ENCODE data around the gene FNIP1.
"Not testable (repeated sequence)": the region's sequence is repeated elsewhere in the genome, so short reads cannot be mapped to it uniquely, and the experiment has no call there.

The FNIP1 gene

DNA sequence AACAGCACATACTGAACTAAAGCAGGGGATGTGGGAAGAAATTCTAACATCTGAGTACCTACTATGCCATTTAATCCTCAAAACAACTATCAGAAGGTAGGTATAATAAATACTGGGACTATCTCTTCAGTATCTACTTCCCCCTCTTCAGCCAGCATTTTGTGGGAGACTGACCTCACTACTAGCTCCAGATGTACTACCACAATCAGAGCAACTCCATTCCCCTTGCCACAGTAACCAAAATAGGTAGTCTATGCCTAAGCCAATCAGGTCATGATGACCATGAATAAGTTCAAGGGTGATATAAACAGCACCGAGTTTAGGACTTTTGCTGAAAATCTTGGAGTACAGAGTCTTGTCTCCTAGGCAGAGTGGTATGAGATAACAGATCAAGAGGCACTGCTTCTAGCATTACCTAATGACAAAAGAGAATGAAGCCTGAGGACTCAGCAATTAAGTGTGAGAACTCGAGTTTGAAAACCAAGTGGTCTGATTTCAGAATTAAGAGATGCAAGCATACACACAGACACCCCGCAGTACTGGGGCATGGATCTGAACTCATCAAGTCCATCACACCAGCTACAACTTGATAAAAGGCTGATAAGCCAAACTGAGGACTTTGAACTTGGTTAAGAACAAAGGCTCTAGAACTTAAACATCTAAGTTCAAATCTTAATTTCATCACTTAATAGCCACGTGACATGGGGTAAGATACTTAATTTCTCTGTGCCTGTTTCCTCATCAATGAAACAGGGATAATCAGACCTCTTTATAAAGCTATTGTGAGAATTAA, 9.7 kb downstream of the FNIP1 start:
- no peak for DNase-seq

DNA sequence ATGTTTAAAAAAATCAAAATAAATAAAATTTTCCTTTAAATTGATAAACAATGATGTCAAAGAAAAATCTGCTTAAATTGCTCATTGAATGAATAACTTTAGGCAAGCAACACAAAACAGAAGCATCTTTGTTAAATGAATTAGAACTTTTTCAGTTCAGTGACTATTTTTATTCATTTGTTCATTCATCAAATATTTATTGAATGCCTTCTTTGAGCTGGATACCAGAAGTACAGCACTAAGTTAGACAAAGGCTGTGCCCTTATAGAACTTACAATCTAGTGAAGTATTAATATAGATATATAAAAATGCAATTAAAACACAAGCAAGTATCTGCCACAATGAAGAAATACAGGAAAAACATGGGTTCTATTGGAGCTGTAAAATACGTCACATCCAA, 10.8 kb downstream of the FNIP1 start:
- no peak for DNase-seq

DNA sequence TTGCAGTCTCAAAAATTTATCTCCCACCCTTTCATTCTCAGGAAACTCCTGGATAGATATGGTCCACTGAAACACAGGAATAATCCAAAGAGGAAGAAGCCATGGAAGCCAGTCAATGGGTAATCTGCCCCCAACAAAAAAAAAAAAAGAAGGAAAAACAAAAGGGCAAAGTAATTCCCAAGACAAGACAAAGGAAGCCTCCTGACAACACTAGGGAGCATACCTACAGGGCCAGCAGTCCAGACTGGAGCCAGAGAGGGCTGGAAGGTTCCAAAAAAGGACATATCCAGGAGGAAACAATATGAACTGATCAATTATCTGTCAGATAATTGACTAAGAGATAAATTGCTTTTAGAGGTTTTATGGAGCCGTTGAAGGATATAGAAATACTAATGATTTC, 12.9 kb downstream of the FNIP1 start:
- DNase-seq = no peak

DNA sequence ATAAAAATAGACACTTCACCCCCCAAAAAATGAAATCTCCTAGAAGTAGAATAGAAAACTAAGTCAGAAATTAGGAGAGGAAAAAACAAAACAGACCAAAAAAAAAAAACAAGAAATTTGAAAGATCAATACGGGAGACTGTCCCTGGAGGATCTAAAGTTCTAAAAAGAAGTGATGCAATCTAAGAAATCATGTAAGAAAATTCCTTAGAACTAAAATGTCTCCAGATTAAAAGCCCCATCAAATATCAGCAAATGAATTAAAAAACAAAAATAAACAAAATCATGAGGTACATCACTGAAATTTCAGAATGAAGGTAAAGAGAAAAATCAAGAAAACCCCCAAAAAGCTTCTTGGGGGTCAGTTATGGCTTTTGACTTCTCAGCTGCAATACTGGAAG, 13.5 kb downstream of the FNIP1 start:
- DNase-seq = no peak

DNA sequence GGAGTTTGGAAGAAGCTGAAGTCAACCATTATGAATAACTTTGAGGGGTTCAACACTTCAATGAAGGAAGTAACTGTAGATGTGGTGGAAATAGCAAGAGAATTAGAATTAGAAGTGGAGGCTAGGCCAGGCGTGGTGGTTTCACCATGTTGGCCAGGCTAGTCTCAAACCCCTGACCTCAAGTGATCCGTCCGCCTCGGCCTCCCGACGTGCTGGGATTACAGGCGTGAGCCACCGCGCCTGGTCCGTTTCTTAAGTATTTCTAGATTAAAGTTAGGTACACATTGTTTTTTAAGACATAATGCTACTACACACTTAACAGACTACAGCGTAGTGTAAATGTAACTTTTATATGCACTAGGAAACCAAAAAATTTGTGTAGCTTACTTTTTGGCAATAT, 14.1 kb downstream of the FNIP1 start:
- no peak for DNase-seq

DNA sequence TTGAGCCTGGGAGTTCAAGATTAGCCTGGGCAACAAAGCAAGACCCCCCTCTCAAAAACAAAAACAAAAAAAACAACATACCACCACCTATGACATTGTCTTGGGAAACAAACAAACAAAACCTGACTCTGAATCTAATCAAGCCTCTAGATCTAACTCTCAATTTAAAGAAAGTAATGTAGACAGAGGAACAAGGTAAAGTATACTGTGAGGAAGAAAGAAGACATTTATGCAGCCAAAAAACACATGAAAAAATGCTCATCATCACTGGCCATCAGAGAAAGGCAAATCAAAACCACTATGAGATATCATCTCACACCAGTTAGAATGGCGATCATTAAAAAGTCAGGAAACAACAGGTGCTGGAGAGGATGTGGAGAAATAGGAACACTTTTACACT, 18.7 kb downstream of the FNIP1 start:
- DNase-seq = not testable (repeated sequence)

DNA sequence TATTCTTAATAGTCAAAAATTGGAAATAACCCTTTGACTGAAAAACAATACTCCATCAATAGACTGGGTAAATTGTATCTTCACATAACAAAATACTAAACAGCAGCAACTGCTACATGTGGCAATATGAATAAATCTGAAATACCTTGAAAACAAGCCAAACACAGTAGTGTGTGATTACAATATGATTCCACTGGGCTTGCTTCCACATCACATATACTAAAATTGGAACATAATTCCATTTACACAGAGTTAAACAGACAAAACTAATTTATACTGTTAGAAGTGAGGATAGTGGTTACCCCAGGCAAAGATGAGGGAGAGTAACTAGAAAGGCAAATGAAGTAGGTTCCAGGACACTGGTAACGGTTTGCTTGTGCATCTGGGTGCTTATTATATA, 20.4 kb downstream of the FNIP1 start:
- DNase-seq = no peak

DNA sequence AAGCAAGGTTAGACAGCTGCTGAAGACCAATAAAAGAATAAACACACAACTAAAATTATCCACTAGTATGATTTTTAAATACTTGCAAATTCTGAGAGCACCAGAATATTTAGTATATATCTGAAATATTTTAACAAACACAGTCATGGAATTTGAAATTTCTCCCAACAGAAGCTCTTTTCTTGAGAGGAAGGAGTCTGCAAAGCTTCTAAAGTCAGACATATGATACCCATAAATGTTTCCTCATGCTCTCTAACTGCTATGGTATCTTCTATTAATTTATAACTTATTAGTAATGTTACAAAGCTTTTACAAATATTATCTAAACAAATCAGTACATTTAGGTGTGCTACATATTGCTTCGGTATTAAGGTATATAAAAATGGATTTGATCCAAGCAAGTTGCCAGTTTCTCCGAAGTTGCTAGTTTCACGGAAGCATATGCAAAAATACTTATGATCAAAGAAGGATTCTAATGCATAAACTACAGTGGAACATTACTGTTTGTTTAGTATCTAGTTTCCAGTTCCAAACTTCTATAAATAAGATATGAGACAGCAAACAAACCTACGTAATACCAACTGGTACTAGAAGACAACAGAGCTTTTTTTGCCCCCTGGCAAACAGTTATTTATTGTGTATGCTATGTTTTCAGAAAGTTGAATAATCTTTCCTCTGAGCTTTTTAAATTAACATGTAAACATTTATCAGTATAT, 22.0 kb downstream of the FNIP1 start:
- DNase-seq = no peak

DNA sequence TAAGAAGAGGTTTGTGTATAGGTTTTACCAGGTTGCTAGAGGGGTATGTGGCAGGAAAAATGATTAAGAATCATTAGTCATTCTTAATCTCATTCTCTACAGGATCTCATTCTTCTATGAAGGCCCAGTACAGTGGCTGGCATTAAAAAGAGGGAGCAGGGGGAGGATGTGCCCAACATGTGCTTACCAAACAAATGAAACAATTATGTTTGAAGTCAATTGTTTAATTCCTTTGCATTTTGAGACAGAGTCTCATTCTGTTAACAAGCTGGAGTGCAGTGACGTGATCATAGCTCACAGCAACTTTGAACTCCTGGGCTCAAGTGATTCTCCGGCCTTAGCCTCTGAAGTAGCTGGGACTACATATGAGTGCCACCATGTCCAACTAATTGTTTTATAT, 23.0 kb downstream of the FNIP1 start:
- no peak for DNase-seq

DNA sequence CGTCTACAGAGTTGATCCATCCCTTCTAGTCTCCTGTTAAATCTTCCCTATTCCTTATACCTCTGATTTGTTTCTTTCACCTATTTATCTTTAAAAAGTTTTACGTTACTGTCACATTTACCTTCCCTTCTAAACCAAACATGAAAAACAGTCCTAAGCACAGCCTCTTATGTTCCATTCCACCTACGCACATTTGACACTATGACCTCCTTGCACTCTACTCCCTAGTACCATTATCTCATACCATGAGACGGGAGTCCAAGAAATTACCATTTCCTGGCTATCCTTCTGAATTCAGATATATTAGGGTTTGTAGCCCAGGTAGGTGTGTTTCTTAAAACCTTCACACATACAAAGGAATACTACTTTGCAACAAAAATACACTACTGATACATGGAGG, 25.1 kb downstream of the FNIP1 start:
- no peak for DNase-seq

DNA sequence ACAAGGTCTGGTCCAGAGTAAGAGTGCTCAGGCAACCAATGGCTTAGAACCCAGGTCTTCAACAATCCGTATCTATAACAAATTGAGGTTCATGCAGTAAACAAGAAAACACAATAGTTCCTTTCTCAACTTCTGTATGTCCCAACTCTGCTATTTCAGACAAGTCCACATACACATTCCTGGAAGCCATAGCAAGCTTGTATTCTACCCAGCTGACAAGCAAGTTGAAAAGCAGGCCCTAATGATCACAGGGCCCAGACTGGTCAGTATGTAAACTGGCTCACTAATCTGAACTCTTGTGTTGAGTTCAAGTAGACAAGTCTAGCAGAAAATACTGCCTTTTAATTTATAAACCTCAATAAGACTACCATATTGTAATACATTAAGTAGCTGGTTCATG, 26.9 kb downstream of the FNIP1 start:
- no peak for DNase-seq

DNA sequence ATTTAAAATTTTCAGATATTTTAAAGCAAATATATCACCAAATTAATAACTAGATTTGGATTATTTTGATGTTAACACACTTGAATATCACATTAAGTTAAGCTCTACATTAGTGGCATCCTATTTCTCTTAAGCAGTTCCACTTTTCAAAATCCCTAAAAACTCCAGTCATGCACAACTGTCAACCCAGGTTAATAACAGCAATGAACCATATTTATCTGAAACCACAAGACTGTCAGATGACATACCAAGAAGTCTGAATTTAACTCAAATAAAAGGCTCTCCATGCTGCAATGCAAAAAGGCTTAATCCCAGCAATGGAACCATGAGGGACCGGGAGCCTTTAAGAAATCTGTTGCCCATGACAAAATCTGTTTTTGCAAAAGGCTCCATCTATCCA, 27.5 kb downstream of the FNIP1 start:
- no peak for DNase-seq

DNA sequence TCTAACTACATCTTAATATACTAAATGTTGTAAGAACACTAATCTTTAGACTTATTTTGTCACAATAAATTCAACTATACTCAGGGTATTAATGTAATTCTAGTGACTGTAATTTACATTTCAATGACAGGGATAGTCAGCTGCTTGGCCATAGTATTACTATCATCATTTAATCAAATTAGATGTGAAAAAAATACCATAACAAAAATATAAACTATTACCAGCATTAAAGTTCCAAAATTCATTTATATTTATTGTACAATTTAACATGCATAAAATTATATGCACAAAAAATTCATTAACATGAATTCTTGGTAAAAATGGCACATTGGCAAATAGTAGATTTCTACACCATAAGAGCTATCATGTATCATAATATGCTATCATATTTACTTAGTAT, 28.9 kb downstream of the FNIP1 start:
- no peak for DNase-seq

DNA sequence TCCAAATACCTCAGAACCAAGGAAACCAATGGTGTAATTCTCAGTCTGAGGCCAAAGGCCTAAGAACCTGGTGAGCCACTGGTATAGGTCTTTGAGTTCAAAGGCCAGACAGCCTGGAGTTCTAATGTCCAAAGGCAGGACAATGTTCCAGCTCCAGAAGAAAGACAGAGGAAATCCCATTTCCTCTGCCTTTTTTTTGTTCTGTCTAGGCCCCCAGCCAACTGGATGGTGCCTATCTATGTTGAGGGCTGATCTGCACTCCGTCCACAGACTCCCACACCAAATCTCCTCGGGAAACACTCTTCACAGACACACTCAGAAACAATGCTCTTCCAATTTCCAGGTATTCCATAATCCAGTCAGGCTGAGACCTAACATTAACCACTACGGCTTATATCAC, 30.1 kb downstream of the FNIP1 start:
- no peak for DNase-seq

DNA sequence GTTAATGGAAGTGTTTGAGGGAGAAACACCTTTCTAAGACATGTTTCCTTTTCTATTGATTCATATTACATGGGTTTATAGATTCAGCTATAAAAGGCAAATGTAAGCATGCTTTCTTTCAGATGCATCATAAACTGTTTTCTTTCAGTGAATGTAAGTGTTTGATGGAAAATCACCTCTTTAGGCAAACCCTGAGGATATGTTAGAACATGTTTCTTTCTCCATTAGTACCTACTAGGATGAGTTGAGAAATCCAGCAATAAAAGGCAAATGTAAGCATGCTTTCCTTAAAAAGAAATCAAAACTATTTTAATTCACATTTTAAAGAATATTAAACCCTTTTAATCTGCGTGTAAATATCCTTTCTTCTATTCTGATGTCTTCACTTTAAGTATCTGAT, 31.6 kb downstream of the FNIP1 start:
- no peak for DNase-seq

DNA sequence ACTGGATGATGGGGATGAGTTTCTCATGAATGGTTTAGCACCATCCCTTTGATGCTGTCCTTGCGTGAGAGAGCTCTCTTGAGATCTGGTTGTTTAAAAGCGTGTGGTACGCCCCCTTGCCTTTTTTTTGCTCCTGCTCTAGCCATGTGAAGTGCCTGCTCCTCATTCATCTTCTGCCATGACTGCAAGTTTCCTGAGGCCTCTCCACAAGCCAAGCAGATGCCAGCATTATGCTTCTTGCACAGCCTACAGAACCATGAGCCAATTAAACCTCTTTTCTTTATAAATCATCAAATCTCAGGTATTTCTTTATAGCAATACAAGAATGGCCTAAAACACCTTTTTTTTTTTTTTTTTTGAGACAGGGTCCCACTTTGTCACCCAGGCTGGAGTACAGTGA, 32.8 kb downstream of the FNIP1 start:
- no peak for DNase-seq

DNA sequence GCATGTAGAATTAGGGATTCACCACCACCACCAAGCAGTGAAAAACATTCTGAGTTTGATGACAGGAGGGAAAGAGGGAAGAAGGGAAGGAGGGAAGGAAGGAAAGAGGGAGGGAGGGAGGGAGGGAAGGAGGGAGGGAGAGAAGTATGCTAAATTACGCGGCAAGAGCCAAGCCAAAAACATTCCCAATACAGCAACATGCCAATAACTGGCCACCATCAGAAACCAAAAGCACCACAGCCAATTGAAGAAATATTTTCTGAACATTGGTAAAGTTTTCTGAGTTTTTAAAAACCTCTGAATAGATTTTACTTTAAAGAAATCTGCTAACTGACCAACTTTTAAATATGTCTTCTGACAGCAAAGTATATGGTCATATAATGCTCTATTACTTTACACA, 36.0 kb downstream of the FNIP1 start:
- no peak for DNase-seq

DNA sequence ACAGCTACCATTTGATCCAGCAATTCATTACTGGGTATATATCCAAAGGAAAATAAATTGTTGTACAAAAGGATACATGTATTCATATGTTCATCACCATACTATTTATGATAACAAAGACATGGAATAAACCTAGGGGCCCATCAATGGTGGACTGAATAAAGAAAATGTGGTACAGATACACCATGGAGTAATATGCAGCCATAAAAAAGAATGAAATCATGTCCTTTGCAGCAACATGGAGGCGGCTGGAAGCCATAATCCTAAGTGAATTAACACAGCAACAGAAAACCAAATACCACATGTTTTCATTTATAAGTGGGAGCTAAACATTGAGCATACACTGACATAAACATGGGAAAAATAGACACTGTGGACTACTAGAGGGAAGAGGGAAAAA, 37.1 kb downstream of the FNIP1 start:
- no peak for DNase-seq

DNA sequence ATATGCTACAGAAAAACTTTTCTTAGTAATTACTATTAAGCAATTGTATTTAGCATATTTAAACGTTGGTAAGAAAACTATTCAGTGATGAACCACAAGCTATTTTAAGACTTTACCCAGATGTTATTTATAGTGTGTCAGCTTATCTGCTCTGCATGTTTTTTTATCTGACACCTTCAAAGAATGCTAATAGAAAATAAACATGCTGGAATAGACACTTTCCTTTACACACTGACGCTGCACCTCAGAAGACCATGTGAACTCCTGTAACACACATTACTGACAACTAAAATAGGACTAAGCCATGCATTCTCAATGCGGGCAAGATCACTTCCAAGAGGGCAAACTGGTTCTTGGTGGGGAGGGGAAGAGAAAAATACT, 38.3 kb downstream of the FNIP1 start:
- no peak for DNase-seq

DNA sequence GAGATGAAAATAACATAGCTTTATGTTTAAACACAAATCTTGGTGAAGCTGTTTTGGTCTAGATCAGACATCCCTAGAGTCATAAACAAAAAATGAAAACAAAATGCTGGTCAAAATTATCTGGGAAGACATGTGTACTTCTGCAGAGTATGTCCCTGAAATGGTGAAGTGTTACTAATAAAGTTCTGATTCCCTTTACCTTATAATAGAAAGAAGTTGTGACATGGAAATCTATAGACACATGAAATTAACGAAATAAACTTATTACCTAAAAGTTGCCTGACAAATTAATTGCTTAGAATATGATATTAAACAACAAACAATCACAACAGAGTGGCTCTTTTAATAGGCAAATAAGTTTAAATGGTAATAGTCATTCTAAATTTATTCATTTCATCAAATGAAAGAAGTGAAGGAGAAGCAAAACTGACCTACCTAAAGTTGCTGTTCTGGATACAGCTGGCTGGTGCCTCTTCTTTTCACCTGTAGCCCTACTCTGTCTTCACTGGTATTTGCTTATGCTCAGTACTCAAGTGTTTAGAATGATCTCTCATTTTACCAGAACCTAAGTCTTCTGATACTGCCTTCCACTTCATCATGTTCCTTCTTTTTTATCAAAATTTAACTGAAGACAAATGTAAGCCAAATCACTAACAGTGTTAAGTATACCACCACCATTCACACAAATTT, 38.8 kb downstream of the FNIP1 start:
- DNase-seq = no peak

DNA sequence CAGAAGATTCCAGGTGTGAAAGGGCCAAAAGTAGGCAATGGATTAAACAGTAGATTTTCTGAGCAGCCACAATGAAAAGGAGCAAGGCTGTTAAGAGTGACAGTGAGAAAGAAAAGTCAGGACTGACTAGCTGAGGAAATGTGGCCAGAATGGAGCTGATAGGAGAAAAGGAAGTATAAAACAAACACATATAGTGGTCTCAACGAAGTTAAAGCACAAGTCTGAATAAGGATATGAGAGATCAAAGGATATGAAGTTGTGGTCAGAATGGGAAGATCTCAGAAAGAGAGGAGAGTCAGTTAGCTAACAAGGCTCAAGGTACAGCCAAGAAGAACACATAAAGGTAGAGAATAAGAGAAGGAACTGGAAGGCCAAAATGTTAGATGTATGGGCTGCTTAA, 39.9 kb downstream of the FNIP1 start:
- no peak for DNase-seq

DNA sequence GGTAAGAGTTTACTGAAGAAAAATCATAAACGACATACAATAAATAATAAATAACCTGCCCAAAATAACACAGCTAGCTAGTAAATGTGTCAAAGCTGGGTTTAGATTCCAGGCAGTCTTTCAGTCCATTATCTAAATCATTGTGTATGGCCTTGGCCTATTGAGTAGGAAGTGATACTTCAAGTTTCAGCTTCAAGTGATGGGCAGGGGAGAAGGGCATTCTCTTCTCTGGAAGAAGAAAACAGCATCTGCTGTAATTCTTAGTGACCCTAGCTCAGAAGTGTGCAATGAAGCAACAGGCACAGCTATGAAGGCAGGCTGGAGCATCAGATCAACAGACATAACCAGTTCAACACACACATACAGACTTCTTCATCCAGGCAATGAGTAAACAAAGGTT, 42.5 kb downstream of the FNIP1 start:
- no peak for DNase-seq

DNA sequence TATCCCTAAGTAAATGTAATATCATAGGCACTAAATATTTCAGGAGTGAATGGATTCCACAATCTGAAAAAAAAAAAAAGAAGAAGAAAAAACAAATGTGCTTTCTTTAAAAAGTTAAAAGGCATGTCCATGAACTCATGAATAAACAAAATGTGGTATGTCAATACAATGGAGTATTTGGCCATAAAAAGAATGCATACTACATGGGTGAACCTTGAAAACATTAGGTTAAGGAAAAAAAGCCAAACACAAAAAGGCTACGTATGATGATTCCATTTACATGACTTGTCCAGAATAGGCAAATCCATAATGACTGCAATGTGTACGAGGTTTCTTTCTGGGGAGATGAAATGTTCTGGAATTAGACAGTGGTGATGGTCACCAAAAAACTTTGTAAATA, 45.3 kb downstream of the FNIP1 start:
- DNase-seq = no peak

DNA sequence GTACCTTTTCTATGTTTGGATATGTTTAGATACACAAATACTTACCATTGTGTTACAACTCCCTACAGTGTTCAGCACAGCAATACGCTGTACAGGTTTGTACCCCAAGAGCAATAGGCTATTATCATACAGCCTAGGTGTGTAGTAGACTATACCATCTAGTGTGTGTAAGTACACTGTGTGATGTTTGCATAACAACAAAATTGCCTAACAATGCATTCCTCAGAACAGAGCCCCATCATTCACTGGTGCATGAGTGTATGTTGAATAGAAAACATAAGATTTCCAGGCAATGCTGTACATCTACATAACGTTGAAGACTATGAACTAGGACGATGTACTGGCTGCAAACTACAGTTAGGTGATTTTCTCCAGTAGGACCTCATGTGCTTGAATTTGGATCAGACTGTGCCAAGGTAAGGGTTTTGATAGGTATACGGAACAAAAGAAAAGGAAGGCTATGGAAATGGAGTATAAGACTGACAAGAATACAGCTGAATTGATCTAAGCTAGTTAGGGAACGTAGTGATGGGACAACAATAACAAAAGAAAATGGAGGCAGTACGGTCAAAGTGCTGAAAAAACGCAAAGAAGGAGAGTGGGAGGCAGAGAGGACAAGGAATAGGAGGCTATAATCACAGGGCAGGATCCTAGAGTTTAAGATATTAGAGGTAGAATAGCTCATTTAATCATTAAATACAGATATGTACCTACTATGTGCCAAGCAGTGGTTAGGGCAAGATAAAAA, 46.9 kb downstream of the FNIP1 start:
- DNase-seq = no peak

Measured in NCI-H446 treated with DMSO at 0.1 percent for 48 hours (cell line).